Measurements from ENCODE around the gene GPX5. TPM values are rescaled to one million over a fixed set of nuclear protein-coding genes. Genes with fewer than 3 reads are reported as not detected.

The GPX5 gene
- total RNA-seq, 1 donor from 2014 or later, result not detected

- Histone ChIP-seq H3K4me3 (ENCODE audit: low read depth, low read length) (no peak overlapping the region), H3K27me3 (ENCODE audit: control insufficient read depth, insufficient read depth, low read length) (peaks cover 4% of the 10 kb centered on the region), H3K36me3 (ENCODE audit: control insufficient read depth, insufficient read depth, low read length) (no peaks in the 10 kb centered on the region)
- TF ChIP-seq CTCF (IDR thresholded peaks at IDR 0.05; ENCODE audit: insufficient read depth, low read length, poor library complexity, severe bottlenecking), result no peak
- DNase-seq (ENCODE audit: low read depth), result no peak
These were observed 38.5 kb upstream of the GPX5 start for GRCh38 chr6:28486988-28487742.

GRCh38 chr6:28488916-28489365, 36.7 kb upstream of the GPX5 start:
- Histone ChIP-seq H3K4me3 (ENCODE audit: low read depth, low read length) (peak overlapping the region; percentile 9), H3K36me3 (ENCODE audit: control insufficient read depth, insufficient read depth, low read length) (no peaks in the 10 kb centered on the region), H3K27me3 (ENCODE audit: control insufficient read depth, insufficient read depth, low read length) (no peaks in the 10 kb centered on the region)
- no peak for DNase-seq (ENCODE audit: low read depth)
- no peak for TF ChIP-seq CTCF (IDR thresholded peaks at IDR 0.05; ENCODE audit: insufficient read depth, low read length, poor library complexity, severe bottlenecking)

- TF ChIP-seq CTCF (IDR thresholded peaks at IDR 0.05; ENCODE audit: insufficient read depth, low read length, poor library complexity, severe bottlenecking), result no peak
These were observed 36.1 kb upstream of the GPX5 start for GRCh38 chr6:28489366-28490204.

DNA sequence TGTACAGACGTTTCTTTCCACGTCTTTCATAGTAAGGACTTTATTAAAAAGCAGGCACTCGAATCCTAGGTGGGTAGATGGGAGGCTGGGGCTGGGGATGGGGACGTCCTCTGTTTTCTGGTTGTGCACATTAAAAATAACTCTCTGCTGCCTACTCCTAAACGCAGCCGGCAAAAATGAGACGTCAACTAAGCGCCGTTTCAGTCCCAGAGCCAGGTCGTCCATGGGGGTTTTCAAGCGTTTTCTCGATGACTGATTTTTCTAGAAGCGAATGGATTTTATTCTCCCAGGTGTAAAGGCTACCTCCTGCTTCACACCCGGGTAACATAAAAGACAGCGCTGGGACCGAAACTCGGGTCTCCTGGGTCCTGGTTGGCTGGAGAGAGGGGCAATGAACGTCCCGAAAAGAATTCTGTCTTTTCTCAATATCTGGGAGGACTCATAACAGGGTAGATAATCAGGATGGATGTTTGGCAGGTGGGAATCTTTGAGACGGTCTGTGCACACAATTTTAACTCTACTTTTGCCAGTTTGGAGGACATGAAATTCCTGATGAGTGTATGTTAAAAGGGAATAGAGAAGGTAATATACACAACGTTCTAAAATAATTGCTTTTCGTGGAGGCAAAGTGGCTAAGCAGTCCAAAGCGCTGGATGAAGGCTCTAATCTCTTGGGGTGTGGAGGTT, 35.3 kb upstream of the GPX5 start:
- Histone ChIP-seq H3K4me3 (ENCODE audit: low read depth, low read length) (peak overlapping the region; percentile 35), H3K27me3 (ENCODE audit: control insufficient read depth, insufficient read depth, low read length) (no peaks in the 10 kb centered on the region), H3K36me3 (ENCODE audit: control insufficient read depth, insufficient read depth, low read length) (no peaks in the 10 kb centered on the region)
- no peak for TF ChIP-seq CTCF (IDR thresholded peaks at IDR 0.05; ENCODE audit: insufficient read depth, low read length, poor library complexity, severe bottlenecking)
- no peak for DNase-seq (ENCODE audit: low read depth)

More at GRCh38 chr6:28489366-28490204, 36.1 kb upstream of the GPX5 start:
- peak; percentile 16 for DNase-seq (ENCODE audit: low read depth)
- H3K36me3 ChIP-seq (ENCODE audit: control insufficient read depth, insufficient read depth, low read length), result no peaks in the 10 kb centered on the region
- peak overlapping the region; percentile 35 for H3K4me3 ChIP-seq (ENCODE audit: low read depth, low read length)
- H3K27me3 ChIP-seq (ENCODE audit: control insufficient read depth, insufficient read depth, low read length), result no peaks in the 10 kb centered on the region

DNA sequence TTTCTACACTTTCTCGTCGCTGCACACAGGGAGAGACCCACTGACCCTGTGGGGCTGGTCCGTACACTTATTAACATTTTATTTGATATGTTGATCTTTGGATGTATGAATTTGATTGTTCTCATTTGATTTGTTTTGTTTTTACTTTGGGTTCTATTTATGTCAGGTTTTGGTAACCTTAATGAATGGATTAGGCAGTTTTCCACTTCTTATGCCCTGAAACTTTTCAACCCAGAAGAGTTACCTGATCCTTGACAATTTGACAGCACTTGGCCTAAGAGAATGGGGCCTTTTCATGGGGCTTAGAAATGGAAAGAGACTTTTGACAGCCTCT, 33.7 kb upstream of the GPX5 start:
- no peak for DNase-seq (ENCODE audit: low read depth)
- H3K4me3 ChIP-seq (ENCODE audit: low read depth, low read length), result no peak overlapping the region
- TF ChIP-seq CTCF (IDR thresholded peaks at IDR 0.05; ENCODE audit: insufficient read depth, low read length, poor library complexity, severe bottlenecking), result no peak
- H3K36me3 ChIP-seq (ENCODE audit: control insufficient read depth, insufficient read depth, low read length), result no peaks in the 10 kb centered on the region
- no peaks in the 10 kb centered on the region for H3K27me3 ChIP-seq (ENCODE audit: control insufficient read depth, insufficient read depth, low read length)
